Measurements from ENCODE around the gene HEPHL1.

The HEPHL1 gene

GRCh38 chr11:94025690-94026394 lies 4.7 kb downstream of the HEPHL1 start:
- no peak for DNase-seq

GRCh38 chr11:94027210-94027609 lies 6.1 kb downstream of the HEPHL1 start:
- DNase-seq: no peak

GRCh38 chr11:94028436-94028835 lies 7.3 kb downstream of the HEPHL1 start:
- DNase-seq: no peak

GRCh38 chr11:94030059-94030458 lies 8.9 kb downstream of the HEPHL1 start:
- DNase-seq: no peak

- DNase-seq: no peak
Observed at GRCh38 chr11:94031625-94032024, 10.5 kb downstream of the HEPHL1 start.

GRCh38 chr11:94032066-94032465 lies 10.9 kb downstream of the HEPHL1 start:
- no peak for DNase-seq

GRCh38 chr11:94032725-94033124 lies 11.6 kb downstream of the HEPHL1 start:
- DNase-seq: no peak

GRCh38 chr11:94034207-94034606 lies 13.1 kb downstream of the HEPHL1 start:
- no peak for DNase-seq

GRCh38 chr11:94036096-94036495 lies 14.9 kb downstream of the HEPHL1 start:
- DNase-seq: no peak

GRCh38 chr11:94043241-94043640 lies 22.1 kb downstream of the HEPHL1 start:
- DNase-seq: no peak

- no peak for DNase-seq
Observed at GRCh38 chr11:94046796-94047195, 25.6 kb downstream of the HEPHL1 start.

GRCh38 chr11:94048032-94048709 lies 27.0 kb downstream of the HEPHL1 start:
- no peak for DNase-seq

- no peak for DNase-seq
Observed at GRCh38 chr11:94049351-94049750, 28.2 kb downstream of the HEPHL1 start.

- no peak for DNase-seq
Observed at GRCh38 chr11:94058630-94059029, 37.5 kb downstream of the HEPHL1 start.

GRCh38 chr11:94059065-94059464 lies 37.9 kb downstream of the HEPHL1 start:
- DNase-seq: no peak

GRCh38 chr11:94060401-94060800 lies 39.2 kb downstream of the HEPHL1 start:
- DNase-seq: no peak

- DNase-seq: no peak
Observed at GRCh38 chr11:94062360-94062759, 41.2 kb downstream of the HEPHL1 start.

- no peak for DNase-seq
Observed at GRCh38 chr11:94066901-94067429, 45.8 kb downstream of the HEPHL1 start.

GRCh38 chr11:94068764-94069163 lies 47.6 kb downstream of the HEPHL1 start:
- DNase-seq: no peak

GRCh38 chr11:94077552-94078293 lies 56.6 kb downstream of the HEPHL1 start:
- DNase-seq: no peak

GRCh38 chr11:94084164-94084563 lies 63.0 kb downstream of the HEPHL1 start:
- DNase-seq: no peak

- no peak for DNase-seq
Observed at GRCh38 chr11:94088906-94089305, 67.8 kb downstream of the HEPHL1 start.

GRCh38 chr11:94089341-94089740 lies 68.2 kb downstream of the HEPHL1 start:
- DNase-seq: no peak

GRCh38 chr11:94090401-94090800 lies 69.2 kb downstream of the HEPHL1 start:
- DNase-seq: no peak

Data from activated naive CD4-positive, alpha-beta T cell (primary cell).